ENCODE data around the gene ALG5. TPM values are rescaled to one million over a fixed set of nuclear protein-coding genes. Genes with fewer than 3 reads are reported as not detected.
A peak's percentile ranks its signal among the peaks of the same experiment; 100 is the strongest.

Gene ALG5
- total and polyA plus RNA-seq, 7 donors = 9.1 to 29.9 (median 14.6) TPM

DNA sequence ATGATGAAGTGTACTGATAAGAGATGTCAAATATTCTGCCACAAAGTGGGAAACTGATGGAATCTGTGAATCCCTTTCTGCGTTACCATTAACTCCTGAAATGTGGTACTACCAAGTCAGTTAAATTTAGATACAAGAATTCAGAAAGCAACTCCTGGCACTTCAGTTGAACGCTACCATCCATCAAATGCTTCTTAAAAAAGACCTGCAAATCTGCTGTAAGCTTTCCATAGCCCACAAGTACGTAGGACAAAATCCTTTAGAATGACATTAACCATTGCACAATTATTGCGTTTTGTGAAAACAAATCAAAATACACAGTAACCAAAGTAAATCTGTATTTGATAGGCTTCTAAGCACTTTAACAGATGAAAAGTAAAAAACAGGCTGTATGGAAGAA is 84.5 kb downstream of the ALG5 start:
- no peaks in the 10 kb centered on the region for H3K27me3 ChIP-seq (ENCODE audit: insufficient read depth in 3 of 3, low read length in 2 of 3)
- H3K9me3 ChIP-seq = no peaks in the 10 kb centered on the region
- H3K36me3 ChIP-seq (ENCODE audit: insufficient read depth in 1 of 2, low read depth in 1 of 2) = no peaks in the 10 kb centered on the region
- TF ChIP-seq, protein P1, sequence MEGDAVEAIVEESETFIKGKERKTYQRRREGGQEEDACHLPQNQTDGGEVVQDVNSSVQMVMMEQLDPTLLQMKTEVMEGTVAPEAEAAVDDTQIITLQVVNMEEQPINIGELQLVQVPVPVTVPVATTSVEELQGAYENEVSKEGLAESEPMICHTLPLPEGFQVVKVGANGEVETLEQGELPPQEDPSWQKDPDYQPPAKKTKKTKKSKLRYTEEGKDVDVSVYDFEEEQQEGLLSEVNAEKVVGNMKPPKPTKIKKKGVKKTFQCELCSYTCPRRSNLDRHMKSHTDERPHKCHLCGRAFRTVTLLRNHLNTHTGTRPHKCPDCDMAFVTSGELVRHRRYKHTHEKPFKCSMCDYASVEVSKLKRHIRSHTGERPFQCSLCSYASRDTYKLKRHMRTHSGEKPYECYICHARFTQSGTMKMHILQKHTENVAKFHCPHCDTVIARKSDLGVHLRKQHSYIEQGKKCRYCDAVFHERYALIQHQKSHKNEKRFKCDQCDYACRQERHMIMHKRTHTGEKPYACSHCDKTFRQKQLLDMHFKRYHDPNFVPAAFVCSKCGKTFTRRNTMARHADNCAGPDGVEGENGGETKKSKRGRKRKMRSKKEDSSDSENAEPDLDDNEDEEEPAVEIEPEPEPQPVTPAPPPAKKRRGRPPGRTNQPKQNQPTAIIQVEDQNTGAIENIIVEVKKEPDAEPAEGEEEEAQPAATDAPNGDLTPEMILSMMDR (IDR thresholded peaks at IDR 0.05) = no peak
- intact Hi-C loops (cut with DNase I) = no loop called here
- WGBS, 3 donors = 59 to 82% (median 75%) methylated on average over 4 of the region's 4 CpGs
- no peak overlapping the region for H3K4me3 ChIP-seq
- ATAC-seq = peak in 1 of 4 donors; percentile 54
- no peak for DNase-seq
- H3K27ac ChIP-seq = no peak overlapping the region
- peaks cover 21% of the 10 kb centered on the region for H3K4me1 ChIP-seq

DNA sequence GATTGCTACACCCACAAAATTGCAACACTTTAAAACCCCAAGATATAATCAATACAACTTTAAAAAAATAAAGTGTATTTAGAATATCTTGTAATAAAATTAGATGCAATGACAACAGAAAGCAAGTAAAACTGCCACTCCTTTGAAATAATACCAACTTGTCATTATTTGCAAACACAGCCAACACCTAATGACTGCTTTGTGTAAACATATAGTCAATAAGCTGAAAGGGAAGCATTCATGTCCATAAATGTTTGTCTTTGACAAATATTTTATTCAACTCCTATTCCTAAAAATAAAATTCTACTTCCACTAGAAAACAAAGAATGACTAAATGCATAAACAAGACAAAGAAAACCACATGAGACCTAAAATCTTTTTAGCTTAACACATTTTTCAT is 85.7 kb downstream of the ALG5 start:
- intact Hi-C loops (cut with DNase I) = no loop called here
- Histone ChIP-seq H3K9me3 (no peaks in the 10 kb centered on the region), H3K27ac (no peak overlapping the region), H3K4me3 (no peak overlapping the region), H3K36me3 (ENCODE audit: insufficient read depth in 1 of 2, low read depth in 1 of 2) (no peaks in the 10 kb centered on the region), H3K4me1 (peaks cover 19% of the 10 kb centered on the region), H3K27me3 (ENCODE audit: insufficient read depth in 3 of 3, low read length in 2 of 3) (no peaks in the 10 kb centered on the region)
- no peak for ATAC-seq
- no peak for DNase-seq
- TF ChIP-seq, protein P1 (IDR thresholded peaks at IDR 0.05) = no peak

DNA sequence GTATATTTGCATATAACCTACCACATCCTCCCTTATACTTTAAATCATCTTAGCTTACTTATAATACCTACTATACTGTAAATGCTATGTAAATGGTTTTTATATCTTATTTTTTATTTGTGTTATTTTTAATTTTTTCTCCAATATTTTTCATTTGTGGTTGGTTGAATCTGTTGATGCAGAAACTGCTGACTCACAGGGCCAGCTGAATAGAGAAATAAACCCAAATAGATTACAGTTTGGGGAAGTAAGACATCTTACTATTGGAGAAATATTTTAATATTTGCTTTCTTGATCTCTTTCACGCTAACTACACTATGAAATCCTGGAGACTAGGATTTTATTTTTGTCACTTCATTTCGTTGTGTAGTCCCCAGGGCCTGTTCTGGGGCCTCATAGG is 86.2 kb downstream of the ALG5 start:
- no peaks in the 10 kb centered on the region for H3K9me3 ChIP-seq
- peaks cover 14% of the 10 kb centered on the region for H3K4me1 ChIP-seq
- no peak overlapping the region for H3K4me3 ChIP-seq
- intact Hi-C loops (cut with DNase I) = no loop called here
- WGBS, 3 donors = 73 to 84% (median 77%) methylated on average over 2 of the region's 2 CpGs
- TF ChIP-seq, protein P1 (IDR thresholded peaks at IDR 0.05) = no peak
- no peaks in the 10 kb centered on the region for H3K36me3 ChIP-seq (ENCODE audit: insufficient read depth in 1 of 2, low read depth in 1 of 2)
- no peak for ATAC-seq
- H3K27ac ChIP-seq = no peak overlapping the region
- no peak for DNase-seq
- no peaks in the 10 kb centered on the region for H3K27me3 ChIP-seq (ENCODE audit: insufficient read depth in 3 of 3, low read length in 2 of 3)

DNA sequence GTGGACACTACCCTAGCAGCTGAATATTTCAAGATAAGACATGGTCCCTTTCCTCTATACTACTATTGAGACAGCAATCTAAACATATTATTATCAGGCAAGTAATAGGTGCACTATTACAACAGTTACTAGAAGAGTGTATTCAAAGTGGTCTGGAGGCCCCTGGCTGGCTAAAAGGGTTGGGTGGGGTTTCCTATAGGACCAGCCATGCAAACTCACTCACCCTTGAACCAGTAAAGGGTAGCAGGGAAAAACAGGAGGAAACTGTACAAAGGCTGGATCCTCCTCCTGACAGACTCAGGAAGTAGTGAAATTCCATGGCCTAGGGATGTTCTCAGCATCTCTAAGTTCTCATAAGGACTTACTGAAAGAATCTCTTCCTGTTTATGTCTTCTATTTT is 86.8 kb downstream of the ALG5 start:
- intact Hi-C loops (cut with DNase I) = no loop called here
- H3K27ac ChIP-seq = no peak overlapping the region

DNA sequence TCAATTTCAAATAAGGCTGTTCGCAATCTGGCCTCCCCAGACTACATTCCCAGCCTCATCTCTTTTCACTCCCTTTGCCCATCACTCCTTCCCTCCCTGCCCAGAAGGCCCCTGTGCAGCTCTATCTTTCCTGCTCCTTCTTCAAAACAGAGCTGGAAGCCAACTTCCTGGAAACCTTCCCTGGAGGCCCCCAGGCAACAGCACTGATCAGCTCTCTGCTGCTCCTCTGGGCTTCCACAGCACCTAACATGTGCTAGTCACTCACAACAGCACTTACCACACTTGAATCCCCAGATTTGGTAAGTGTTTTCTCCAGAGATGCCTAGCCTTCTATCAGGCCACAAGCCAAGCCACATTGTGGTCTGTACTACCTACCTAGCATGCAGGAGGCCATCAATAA is 88.6 kb downstream of the ALG5 start:
- peaks cover 9% of the 10 kb centered on the region for H3K4me1 ChIP-seq
- TF ChIP-seq, protein P1 (IDR thresholded peaks at IDR 0.05) = no peak
- no peaks in the 10 kb centered on the region for H3K27me3 ChIP-seq (ENCODE audit: insufficient read depth in 3 of 3, low read length in 2 of 3)
- H3K9me3 ChIP-seq = no peaks in the 10 kb centered on the region
- no peak overlapping the region for H3K4me3 ChIP-seq
- ATAC-seq (no peak), DNase-seq (no peak)
- WGBS, 3 donors = 94 to 100% (median 96%) methylated on average over 1 of the region's 1 CpG
- H3K27ac ChIP-seq = no peak overlapping the region
- intact Hi-C loops (cut with DNase I) = no loop called here
- no peaks in the 10 kb centered on the region for H3K36me3 ChIP-seq (ENCODE audit: insufficient read depth in 1 of 2, low read depth in 1 of 2)

More for the DNA sequence above, 86.8 kb downstream of the ALG5 start:
- TF ChIP-seq, protein P1 (IDR thresholded peaks at IDR 0.05) = no peak
- Histone ChIP-seq H3K36me3 (ENCODE audit: insufficient read depth in 1 of 2, low read depth in 1 of 2) (no peaks in the 10 kb centered on the region), H3K27me3 (ENCODE audit: insufficient read depth in 3 of 3, low read length in 2 of 3) (no peaks in the 10 kb centered on the region), H3K9me3 (no peaks in the 10 kb centered on the region), H3K4me3 (no peak overlapping the region), H3K4me1 (peaks cover 9% of the 10 kb centered on the region)
- DNase-seq = no peak
- ATAC-seq = no peak
